SK-N-SH (cell line): Measurements from ENCODE around the gene CHMP2B. TPM values are rescaled to one million over a fixed set of nuclear protein-coding genes. Genes with fewer than 3 reads are reported as not detected.

Source experiments
- CTCF ChIA-PET: fragments of 300-600, 350-600 bp; formaldehyde crosslinking; extraction: SDS; loops from one replicate; lab custom pipeline; 2021; lab: Yijun Ruan, JAX
- POLR2A ChIA-PET: fragments of 350-600 bp; sonication (Branson Sonifier 250); formaldehyde crosslinking; extraction: SDS; loops from one replicate; lab custom pipeline; 2020; ENCODE audit warnings: antibody characterized with exemption, inconsistent platforms; lab: Yijun Ruan, JAX
- DNase-seq: peaks from one replicate; pipeline ENCODE4 v3.0.0; 2012
- H2AFZ ChIP-seq: fragments of 200-600 bp; sonication (generic); 2 replicates; pipeline ENCODE4 v1.8.1; 2016; ENCODE audit warnings: antibody characterized with exemption, mild to moderate bottlenecking, low read depth
- H3F3A ChIP-seq: fragments of 200-600 bp; sonication (generic); replicated peaks from 2 replicates; pipeline ENCODE3; 2016; ENCODE audit warnings: antibody characterized with exemption, mild to moderate bottlenecking; ENCODE audit not compliant: insufficient read depth
- H3K27ac ChIP-seq, 2 experiments: fragments of 200-500 bp in 1 of 2; fragments of 200-600 bp in 1 of 2; sonication (Bioruptor generic) in 1 of 2; sonication (generic), shearing (Covaris generic) in 1 of 2; 2 replicates each; pipeline versions ENCODE4 v1.5.1 to v1.6.1; 2014 to 2016; ENCODE audit warnings: low read depth in 2 of 2, inconsistent platforms in 1 of 2, low read length in 1 of 2, mild to moderate bottlenecking in 1 of 2, mixed read lengths in 1 of 2
- H3K27me3 ChIP-seq: fragments of 200-600 bp; sonication (generic), shearing (Covaris generic); 2 replicates; pipeline ENCODE4 v1.6.1; 2016; ENCODE audit warnings: mixed run types; ENCODE audit not compliant: insufficient read depth
- H3K36me3 ChIP-seq, 2 experiments: fragments of 200-500 bp in 1 of 2; fragments of 200-600 bp in 1 of 2; sonication (Bioruptor generic) in 1 of 2; sonication (generic) in 1 of 2; replicated peaks in 1 of 2; 2 replicates each; pipeline versions ENCODE3 to v1.5.1; 2014 to 2016; ENCODE audit warnings: low read length in 1 of 2, mild to moderate bottlenecking in 1 of 2; ENCODE audit not compliant: insufficient read depth in 2 of 2, control insufficient read depth in 1 of 2
- H3K4me1 ChIP-seq, 2 experiments: fragments of 200-500 bp in 1 of 2; fragments of 200-600 bp in 1 of 2; sonication (Bioruptor generic) in 1 of 2; sonication (generic), shearing (Covaris generic) in 1 of 2; 2 replicates each; pipeline versions ENCODE4 v1.5.1 to v1.6.1; 2014 to 2016; ENCODE audit warnings: low read depth in 1 of 2, low read length in 1 of 2, mixed run types in 1 of 2; ENCODE audit not compliant: insufficient read depth in 2 of 2, control insufficient read depth in 1 of 2
- H3K4me2 ChIP-seq: fragments of 200-600 bp; sonication (generic), shearing (Covaris generic); 2 replicates; pipeline ENCODE4 v1.6.1; 2017; ENCODE audit warnings: mixed run types
- H3K4me3 ChIP-seq, 2 experiments: fragments of 200-500 bp in 1 of 2; fragments of 200-600 bp in 1 of 2; sonication (Bioruptor generic) in 1 of 2; sonication (generic), shearing (Covaris generic) in 1 of 2; 2 replicates each; pipeline versions ENCODE4 v1.5.1 to v1.8.1; 2014 to 2016; ENCODE audit warnings: low read depth in 2 of 2, inconsistent platforms in 1 of 2, low read length in 1 of 2, mild to moderate bottlenecking in 1 of 2, mixed read lengths in 1 of 2, moderate library complexity in 1 of 2
- H3K79me2 ChIP-seq: fragments of 200-600 bp; sonication (generic); 2 replicates; pipeline ENCODE4 v1.8.1; 2017; ENCODE audit warnings: mild to moderate bottlenecking; ENCODE audit not compliant: insufficient read depth
- H3K9ac ChIP-seq: fragments of 200-600 bp; sonication (generic); 2 replicates; pipeline ENCODE4 v1.6.1; 2017; ENCODE audit warnings: mixed run types
- H3K9me2 ChIP-seq: fragments of 200-600 bp; sonication (generic); 2 replicates; pipeline ENCODE4 v1.6.1; 2017; ENCODE audit warnings: mixed run types
- H3K9me3 ChIP-seq: fragments of 200-600 bp; sonication (generic); 2 replicates; pipeline ENCODE4 v1.6.1; 2017; ENCODE audit warnings: mixed run types, mild to moderate bottlenecking, moderate library complexity
- H4K20me1 ChIP-seq: fragments of 200-600 bp; sonication (generic); 2 replicates; pipeline ENCODE4 v1.6.1; 2017; ENCODE audit warnings: mild to moderate bottlenecking, mixed run types; ENCODE audit not compliant: insufficient read depth
- CTCF ChIP-seq: fragments of 200-600 bp; sonication (generic); IDR thresholded peaks from 2 replicates; pipeline ENCODE4 v1.6.1; 2017; ENCODE audit warnings: antibody characterized with exemption, mild to moderate bottlenecking, moderate library complexity
- EP300 ChIP-seq, 2 experiments: IDR thresholded peaks; 2 replicates each; pipeline versions ENCODE4 v1.4.0 to v1.6.1; 2012; ENCODE audit warnings: borderline replicate concordance in 1 of 2, low read depth in 1 of 2, low read length in 1 of 2
- FOSL2 ChIP-seq: IDR thresholded peaks from 2 replicates; pipeline ENCODE4 v1.4.0; 2012; ENCODE audit warnings: low read depth, mild to moderate bottlenecking, moderate library complexity, borderline replicate concordance
- FOXJ3 ChIP-seq: sonication (generic); formaldehyde crosslinking; IDR thresholded peaks from 2 replicates; pipeline ENCODE4 v1.5.1; 2020; ENCODE audit warnings: mild to moderate bottlenecking, missing genetic modification reagents
- MEF2A ChIP-seq: IDR thresholded peaks from 2 replicates; pipeline ENCODE4 v1.4.0; 2012; ENCODE audit warnings: low read depth, borderline replicate concordance
- MXI1 ChIP-seq: IDR thresholded peaks from 2 replicates; pipeline ENCODE4 v1.6.1; 2012; ENCODE audit warnings: mild to moderate bottlenecking, low read depth, low read length, improper control_type of control experiment
- NFIC ChIP-seq: IDR thresholded peaks from 2 replicates; pipeline ENCODE4 v1.4.0; 2012; ENCODE audit warnings: borderline replicate concordance
- NRF1 ChIP-seq: IDR thresholded peaks from 2 replicates; pipeline ENCODE4 v1.6.1; 2012; ENCODE audit warnings: low read depth, mild to moderate bottlenecking, low read length
- PBX3 ChIP-seq: IDR thresholded peaks from 2 replicates; pipeline ENCODE4; 2012
- REST ChIP-seq: IDR thresholded peaks from 2 replicates; pipeline ENCODE4 v1.6.1; 2012; ENCODE audit warnings: mild to moderate bottlenecking, low read depth, low read length, moderate library complexity
- RXRA ChIP-seq: IDR thresholded peaks from 2 replicates; pipeline ENCODE4 v1.4.0; 2012; ENCODE audit warnings: low read depth, mild to moderate bottlenecking, borderline replicate concordance
- SIN3A ChIP-seq: IDR thresholded peaks from 2 replicates; pipeline ENCODE4 v1.6.1; 2012; ENCODE audit warnings: low read depth, mild to moderate bottlenecking, low read length, moderate library complexity, borderline replicate concordance
- SMC3 ChIP-seq: IDR thresholded peaks from 2 replicates; pipeline ENCODE4 v1.6.1; 2012; ENCODE audit warnings: low read depth, low read length, improper control_type of control experiment
- YY1 ChIP-seq: IDR thresholded peaks from 2 replicates; pipeline ENCODE4 v1.4.0; 2012; ENCODE audit warnings: low read depth, mild to moderate bottlenecking
- WGBS: methylation state at CpG from one replicate; pipeline ENCODE4 v1.1.6; 2017; ENCODE audit warnings: low lambda C conversion rate; 5-methylcytosine and 5-hydroxymethylcytosine counted together
- polyA plus RNA-seq, 3 experiments: library from polyadenylated mRNA; depleted of rRNA; stranded (reverse); fragments of >200 nt; gene quantifications; 2 replicates each; pipeline ENCODE4 v1.2.3, GENCODE V29; 2012

CHMP2B gene
- polyA plus RNA-seq, 1 of the 3 experiments (the other 2 are of a cell fraction): 8.5 TPM

- TF ChIP-seq REST (no peak), SIN3A (no peak), SMC3 (no peak), FOXJ3 (CRISPR knock-in tag) (no peak), NRF1 (no peak), CTCF (no peak)
These were observed 41.0 kb downstream of the CHMP2B start (continued) for GRCh38 chr3:87267953-87268645.

- H2AFZ ChIP-seq: no peak overlapping the region
- no peak overlapping the region for H3K4me3 ChIP-seq
- no peak overlapping the region for H3K4me2 ChIP-seq
- CTCF ChIA-PET: interaction anchor here (1.0 kb wide), 1 partner anchor 10 kb away, joined by 5 read pairs; no protein-coding TSS in a partner anchor
- no peaks in the 10 kb centered on the region for H4K20me1 ChIP-seq
- no peaks in the 10 kb centered on the region for H3K9me2 ChIP-seq
- no peak overlapping the region for H3K27ac ChIP-seq
- peaks cover 8% of the 10 kb centered on the region; the same call in 1 of the 2 replicates for H3K27me3 ChIP-seq
- no peaks in the 10 kb centered on the region for H3F3A ChIP-seq
- no peaks in the 10 kb centered on the region; the same call in 1 of the 2 replicates for H3K9me3 ChIP-seq
- POLR2A ChIA-PET: no interaction called here
- peaks cover 0 to 5% of the 10 kb centered on the region in 2 experiments; a peak in 1 of 4 replicates for H3K4me1 ChIP-seq
- 48% methylated on average over 4 of the region's 4 CpGs for WGBS
- no peak for DNase-seq
- H3K36me3 ChIP-seq: no peaks in the 10 kb centered on the region
- H3K9ac ChIP-seq: no peak overlapping the region
- H3K79me2 ChIP-seq: no peaks in the 10 kb centered on the region
- no peak for TF ChIP-seq RXRA
- no peak for TF ChIP-seq FOSL2
- TF ChIP-seq YY1: no peak
- TF ChIP-seq MXI1: no peak
- TF ChIP-seq REST: no peak
- no peak for TF ChIP-seq NFIC
- no peak for TF ChIP-seq EP300 (IDR thresholded peaks at IDR 0.05; ENCODE audit: borderline replicate concordance in 1 of 2, low read depth in 1 of 2, low read length in 1 of 2)
- TF ChIP-seq PBX3: no peak
- no peak for TF ChIP-seq MEF2A
These were observed 41.6 kb downstream of the CHMP2B start for GRCh38 chr3:87268646-87269211.
